ENCODE results near the gene PKIG. TPM values are rescaled to one million over a fixed set of nuclear protein-coding genes. Genes with fewer than 3 reads are reported as not detected.

Gene PKIG
- total RNA-seq, 1 donor from 2014 or later = 40.6 TPM

- no peaks in the 10 kb centered on the region for H3K9me3 Mint-ChIP-seq
- no peak overlapping the region for H3K4me3 Mint-ChIP-seq
- H2AFZ ChIP-seq (replicated peaks) = no peak overlapping the region
- H3K9me3 ChIP-seq (ENCODE audit: low read depth) = no peaks in the 10 kb centered on the region
- peaks cover 17% of the 10 kb centered on the region for H3K4me1 Mint-ChIP-seq
- no peak overlapping the region for H3K4me3 ChIP-seq
- H4K20me1 ChIP-seq (ENCODE audit: low read depth) = peaks cover 10% of the 10 kb centered on the region
- no peak overlapping the region for H3K27ac ChIP-seq
- peaks cover 38% of the 10 kb centered on the region for H3K36me3 Mint-ChIP-seq
- no peak for TF ChIP-seq CTCF (IDR thresholded peaks at IDR 0.05)
- H3K27me3 Mint-ChIP-seq (ENCODE audit: insufficient read depth, low read depth) = peaks cover 12% of the 10 kb centered on the region
- no peak overlapping the region for H3K9ac ChIP-seq
- DNase-seq (ENCODE audit: low spot score) = no peak
- H3K4me1 ChIP-seq = no peaks in the 10 kb centered on the region
- no peaks in the 10 kb centered on the region for H3F3A ChIP-seq (ENCODE audit: low read depth)
- H3K36me3 ChIP-seq = no peaks in the 10 kb centered on the region
- no peaks in the 10 kb centered on the region for H3K79me2 ChIP-seq (ENCODE audit: low read depth)
- peak overlapping the region; percentile 79 for H3K27ac Mint-ChIP-seq
- no peak overlapping the region for H3K4me2 ChIP-seq
- no peaks in the 10 kb centered on the region for H3K27me3 ChIP-seq
These were observed 36.9 kb downstream of the PKIG start for GRCh38 chr20:44619294-44619693.

- H3K4me2 ChIP-seq = no peak overlapping the region
- DNase-seq (ENCODE audit: low spot score) = no peak
- TF ChIP-seq EZH2phosphoT487 (IDR thresholded peaks at IDR 0.05) (no peak), EZH2 (IDR thresholded peaks at IDR 0.05) (no peak), CTCF (IDR thresholded peaks at IDR 0.05) (no peak)
- Mint-ChIP-seq H3K27me3 (ENCODE audit: insufficient read depth, low read depth) (peaks cover 13% of the 10 kb centered on the region), H3K9me3 (no peaks in the 10 kb centered on the region), H3K4me3 (no peak overlapping the region), H3K36me3 (peaks cover 42% of the 10 kb centered on the region), H3K4me1 (peaks cover 13% of the 10 kb centered on the region), H3K27ac (peak overlapping the region; percentile 70)
- no peaks in the 10 kb centered on the region for H3K27me3 ChIP-seq
- H3K36me3 ChIP-seq = no peaks in the 10 kb centered on the region
- no peaks in the 10 kb centered on the region for H3K9me3 ChIP-seq (ENCODE audit: low read depth)
- no peak overlapping the region for H2AFZ ChIP-seq (replicated peaks)
- no peak overlapping the region for H3K27ac ChIP-seq
- H3F3A ChIP-seq (ENCODE audit: low read depth) = no peaks in the 10 kb centered on the region
- H4K20me1 ChIP-seq (ENCODE audit: low read depth) = peaks cover 10% of the 10 kb centered on the region
- H3K9ac ChIP-seq = no peak overlapping the region
- no peaks in the 10 kb centered on the region for H3K79me2 ChIP-seq (ENCODE audit: low read depth)
- H3K4me3 ChIP-seq = no peak overlapping the region
- no peaks in the 10 kb centered on the region for H3K4me1 ChIP-seq
These were observed 37.7 kb downstream of the PKIG start for GRCh38 chr20:44620030-44620429.

- Mint-ChIP-seq H3K4me1 (peaks cover 1% of the 10 kb centered on the region), H3K9me3 (no peaks in the 10 kb centered on the region), H3K36me3 (peaks cover 36% of the 10 kb centered on the region), H3K27me3 (ENCODE audit: insufficient read depth, low read depth) (peaks cover 9% of the 10 kb centered on the region), H3K27ac (peak overlapping the region; percentile 69), H3K4me3 (no peak overlapping the region)
- no peak overlapping the region for H3K27ac ChIP-seq
- H3K4me1 ChIP-seq = no peaks in the 10 kb centered on the region
- H3K9ac ChIP-seq = no peak overlapping the region
- H3K9me3 ChIP-seq (ENCODE audit: low read depth) = no peaks in the 10 kb centered on the region
- no peak for DNase-seq (ENCODE audit: low spot score)
- no peak overlapping the region for H3K4me3 ChIP-seq
- no peaks in the 10 kb centered on the region for H3K79me2 ChIP-seq (ENCODE audit: low read depth)
- no peaks in the 10 kb centered on the region for H3K27me3 ChIP-seq
- no peak for TF ChIP-seq CTCF (IDR thresholded peaks at IDR 0.05)
- TF ChIP-seq EZH2 (IDR thresholded peaks at IDR 0.05) = no peak
- no peak for TF ChIP-seq EZH2phosphoT487 (IDR thresholded peaks at IDR 0.05)
- no peak overlapping the region for H2AFZ ChIP-seq (replicated peaks)
- no peaks in the 10 kb centered on the region for H3F3A ChIP-seq (ENCODE audit: low read depth)
- no peak overlapping the region for H3K4me2 ChIP-seq
- no peaks in the 10 kb centered on the region for H3K36me3 ChIP-seq
- peaks cover 6% of the 10 kb centered on the region for H4K20me1 ChIP-seq (ENCODE audit: low read depth)
These were observed 38.9 kb downstream of the PKIG start for GRCh38 chr20:44621325-44621724.
